Gastrocnemius medialis (tissue), 4 donors: ENCODE data around the gene RNASEH2B. TPM values are rescaled to one million over a fixed set of nuclear protein-coding genes. Genes with fewer than 3 reads are reported as not detected.
A peak's percentile ranks its signal among the peaks of the same experiment; 100 is the strongest.

ENCODE experiments used
- ATAC-seq, 2 donors: fragments of 150-250 bp; one replicate each; pipeline ENCODE4 v1.9.1; 2016
- DNase-seq, 2 donors: peaks; one replicate each; pipeline ENCODE4 v3.0.0-alpha.2; 2019
- H3K27ac ChIP-seq, 4 donors: fragments of 200-600 bp; sonication (generic); 1 replicate in 1 of 4; 2 replicates in 3 of 4; pipeline ENCODE4 v1.5.1; 2016 to 2018; ENCODE audit warnings: mild to moderate bottlenecking in 2 of 4, moderate library complexity in 1 of 4
- H3K27me3 ChIP-seq, 3 donors: fragments of 200-600 bp; sonication (generic) in 2 of 3; 1 replicate in 1 of 3; 2 replicates in 2 of 3; pipeline versions ENCODE4 v1.5.1 to v1.6.0; 2016 to 2019; ENCODE audit warnings: mild to moderate bottlenecking in 1 of 3, moderate library complexity in 1 of 3
- H3K36me3 ChIP-seq, 2 donors: fragments of 200-600 bp; sonication (generic) in 1 of 2; one replicate each; pipeline ENCODE4 v1.5.1; 2017 to 2018
- H3K4me1 ChIP-seq, 2 donors: fragments of 200-600 bp; sonication (generic) in 1 of 2; one replicate each; pipeline ENCODE4 v1.5.1; 2016 to 2017; ENCODE audit warnings: mild to moderate bottlenecking in 2 of 2
- H3K4me3 ChIP-seq, 4 donors: fragments of 200-600 bp; sonication (generic) in 3 of 4; 1 replicate in 1 of 4; 2 replicates in 3 of 4; pipeline ENCODE4 v1.5.1; 2016 to 2019; ENCODE audit warnings: mild to moderate bottlenecking in 2 of 4
- H3K9me3 ChIP-seq, 3 donors: fragments of 200-600 bp; sonication (generic) in 2 of 3; 1 replicate in 1 of 3; 2 replicates in 2 of 3; pipeline ENCODE4 v1.5.1; 2016 to 2019
- POLR2A ChIP-seq, 2 donors: fragments of 450-650 bp; IDR thresholded peaks; one replicate each; pipeline ENCODE4 v1.6.1; 2017; ENCODE audit warnings: antibody characterized with exemption in 2 of 2, mild to moderate bottlenecking in 2 of 2, moderate library complexity in 2 of 2
- in situ Hi-C, 4 donors: fragments of 200-750 bp; cut with MboI; loops; one replicate each; pipeline versions ENCODE4 v1.15.0 to v1.8.0; 2017; ENCODE audit warnings: low sequenced_read_pairs in 4 of 4
- intact Hi-C: fragments of 100-400 bp; cut with DNase I; formaldehyde crosslinking; loops from one replicate; pipeline ENCODE4 v1.15.1; 2023; ENCODE audit warnings: low total_unique reads
- total RNA-seq, 4 donors: library from RNA; depleted of rRNA; stranded (reverse); fragments of >200 nt; gene quantifications; one replicate each; pipeline versions ENCODE4 v1.1.0 to v1.2.3, GENCODE V29; 2016
- TF ChIP-seq, protein P1 (sequence below), 5 experiments: fragments of 450-650 bp in 3 of 5; fragments of 200-600 bp in 2 of 5; sonication (generic) in 2 of 5; IDR thresholded peaks in 4 of 5; conservative IDR thresholded peaks in 1 of 5; 1 replicate in 4 of 5; 2 replicates in 1 of 5; pipeline ENCODE4 v1.5.1; 2016 to 2019; ENCODE audit warnings: antibody characterized with exemption in 5 of 5, mild to moderate bottlenecking in 3 of 5, moderate library complexity in 3 of 5

The RNASEH2B gene
- total RNA-seq, 4 donors from 2014 or later, result 9.3 to 24.7 (median 11.1) TPM

DNA sequence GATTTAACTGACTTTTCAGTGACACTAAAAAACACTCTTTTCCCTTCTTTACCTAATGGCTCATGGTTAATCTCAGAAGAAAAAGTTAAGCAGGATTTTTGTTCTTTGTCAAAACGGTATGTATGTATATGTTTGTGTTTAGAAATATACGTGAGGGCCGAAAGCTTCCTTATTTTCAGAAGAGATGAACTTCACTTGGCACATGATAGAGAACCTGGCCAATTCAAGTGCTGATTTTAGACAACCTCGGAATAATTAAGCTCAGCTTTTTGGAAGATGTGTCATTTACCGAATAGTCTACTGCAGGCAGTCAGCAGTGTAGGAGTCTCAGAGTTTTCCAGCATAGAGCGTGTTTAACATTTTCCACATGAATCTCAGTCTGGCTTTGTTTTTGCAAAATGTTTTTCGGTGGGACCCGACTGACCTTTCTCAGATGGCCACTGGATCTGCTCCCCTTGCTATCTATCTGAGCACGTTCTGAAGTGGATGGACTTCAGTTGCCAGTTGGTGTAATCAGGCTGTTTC is 4.6 kb downstream of the RNASEH2B start:
- Histone ChIP-seq H3K9me3 (no peaks in the 10 kb centered on the region), H3K4me3 (no peak overlapping the region), H3K27ac (no peak overlapping the region), H3K36me3 (no peaks in the 10 kb centered on the region), H3K27me3 (no peaks in the 10 kb centered on the region), H3K4me1 (peaks cover 20 to 21% of the 10 kb centered on the region in 2 donors)
- no peak for TF ChIP-seq POLR2A (IDR thresholded peaks at IDR 0.05)
- TF ChIP-seq, protein P1, sequence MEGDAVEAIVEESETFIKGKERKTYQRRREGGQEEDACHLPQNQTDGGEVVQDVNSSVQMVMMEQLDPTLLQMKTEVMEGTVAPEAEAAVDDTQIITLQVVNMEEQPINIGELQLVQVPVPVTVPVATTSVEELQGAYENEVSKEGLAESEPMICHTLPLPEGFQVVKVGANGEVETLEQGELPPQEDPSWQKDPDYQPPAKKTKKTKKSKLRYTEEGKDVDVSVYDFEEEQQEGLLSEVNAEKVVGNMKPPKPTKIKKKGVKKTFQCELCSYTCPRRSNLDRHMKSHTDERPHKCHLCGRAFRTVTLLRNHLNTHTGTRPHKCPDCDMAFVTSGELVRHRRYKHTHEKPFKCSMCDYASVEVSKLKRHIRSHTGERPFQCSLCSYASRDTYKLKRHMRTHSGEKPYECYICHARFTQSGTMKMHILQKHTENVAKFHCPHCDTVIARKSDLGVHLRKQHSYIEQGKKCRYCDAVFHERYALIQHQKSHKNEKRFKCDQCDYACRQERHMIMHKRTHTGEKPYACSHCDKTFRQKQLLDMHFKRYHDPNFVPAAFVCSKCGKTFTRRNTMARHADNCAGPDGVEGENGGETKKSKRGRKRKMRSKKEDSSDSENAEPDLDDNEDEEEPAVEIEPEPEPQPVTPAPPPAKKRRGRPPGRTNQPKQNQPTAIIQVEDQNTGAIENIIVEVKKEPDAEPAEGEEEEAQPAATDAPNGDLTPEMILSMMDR (IDR thresholded peaks at IDR 0.05 in 4 of 5, conservative IDR thresholded peaks at IDR 0.05 in 1 of 5), result no peak
- in situ Hi-C loops, result loop anchor here in 3 of 4 donors (25.0 kb wide), 2 partner anchors 927 to 952 kb away; partner anchors contain the start of gene TRIM13 (in 2 of the 3)
- ATAC-seq (no peak), DNase-seq (no peak)
- intact Hi-C loops, result loop anchor here (5.0 kb wide), 3 partner anchors 382 to 917 kb away; partner anchors contain the start of gene TRIM13

GRCh38 chr13:50914848-50915247 is 5.3 kb downstream of the RNASEH2B start:
- H3K4me3 ChIP-seq, result no peak overlapping the region
- H3K4me1 ChIP-seq, result peaks cover 20 to 22% of the 10 kb centered on the region in 2 donors
- no peaks in the 10 kb centered on the region for H3K27me3 ChIP-seq
- H3K36me3 ChIP-seq, result no peaks in the 10 kb centered on the region
- in situ Hi-C loops, result loop anchor here in 3 of 4 donors (25.0 kb wide), 2 partner anchors 928 to 953 kb away; partner anchors contain the start of gene TRIM13 (in 2 of the 3)
- no peaks in the 10 kb centered on the region for H3K9me3 ChIP-seq
- DNase-seq (no peak), ATAC-seq (no peak)
- intact Hi-C loops, result loop anchor here (5.0 kb wide), 3 partner anchors 383 to 918 kb away; partner anchors contain the start of gene TRIM13
- H3K27ac ChIP-seq, result no peak overlapping the region
- TF ChIP-seq, protein P1 (IDR thresholded peaks at IDR 0.05 in 4 of 5, conservative IDR thresholded peaks at IDR 0.05 in 1 of 5), result no peak
- no peak for TF ChIP-seq POLR2A (IDR thresholded peaks at IDR 0.05)

DNA sequence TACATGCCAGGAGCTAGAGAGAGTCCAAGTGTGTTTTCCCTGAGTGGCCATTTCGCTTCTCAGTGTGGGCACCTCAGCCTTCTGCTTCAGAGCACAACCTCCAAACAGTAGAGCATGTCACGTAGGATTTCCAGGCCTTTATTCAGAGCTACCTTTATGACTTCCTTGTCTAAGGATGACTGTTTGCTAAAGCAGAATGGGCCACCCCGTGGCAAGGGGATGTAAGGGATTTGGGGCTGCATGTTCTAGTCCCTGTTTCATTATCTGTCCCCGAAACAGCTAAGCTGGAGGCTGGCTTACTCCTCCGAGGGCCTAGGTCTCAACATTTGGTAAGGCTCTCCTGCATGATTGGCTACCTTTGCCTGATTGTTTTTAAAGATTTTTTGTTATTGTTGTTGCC is 6.0 kb downstream of the RNASEH2B start:
- TF ChIP-seq, protein P1 (IDR thresholded peaks at IDR 0.05 in 4 of 5, conservative IDR thresholded peaks at IDR 0.05 in 1 of 5), result no peak
- no peak for TF ChIP-seq POLR2A (IDR thresholded peaks at IDR 0.05)
- in situ Hi-C loops (loop anchor here in 3 of 4 donors (25.0 kb wide), 2 partner anchors 928 to 953 kb away; partner anchors contain the start of gene TRIM13 (in 2 of the 3)), intact Hi-C loops (no loop called here)
- H3K27me3 ChIP-seq, result no peaks in the 10 kb centered on the region
- no peak for DNase-seq
- no peaks in the 10 kb centered on the region for H3K36me3 ChIP-seq
- no peaks in the 10 kb centered on the region for H3K9me3 ChIP-seq
- H3K4me1 ChIP-seq, result peaks cover 18 to 20% of the 10 kb centered on the region in 2 donors
- H3K27ac ChIP-seq, result no peak overlapping the region
- no peak overlapping the region for H3K4me3 ChIP-seq
- ATAC-seq, result no peak

DNA sequence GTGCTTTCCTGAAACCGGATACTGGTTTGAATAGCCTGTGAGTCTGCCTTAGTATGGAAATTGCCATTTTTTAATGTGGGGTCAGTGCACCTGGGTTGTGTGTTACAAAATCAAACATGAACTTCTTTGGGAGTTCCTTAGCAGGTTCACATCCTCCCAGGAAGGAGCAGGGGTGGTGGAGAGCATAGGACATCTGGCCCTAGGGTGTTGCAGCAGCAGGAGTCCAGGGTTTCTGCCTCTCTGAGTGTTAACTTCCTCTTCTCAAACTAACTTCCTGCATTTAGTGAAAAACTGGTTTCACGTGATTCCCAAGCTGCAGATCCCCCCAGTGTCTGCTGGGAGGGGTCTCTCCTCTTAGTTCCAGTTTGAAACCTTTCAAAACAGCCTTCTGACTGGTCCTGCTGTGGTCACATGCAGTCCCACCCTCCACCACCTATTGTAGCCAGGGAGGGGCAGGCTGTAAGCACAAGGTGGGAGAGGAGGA is 7.2 kb downstream of the RNASEH2B start:
- no peaks in the 10 kb centered on the region for H3K36me3 ChIP-seq
- no peaks in the 10 kb centered on the region for H3K27me3 ChIP-seq
- no peak overlapping the region for H3K4me3 ChIP-seq
- in situ Hi-C loops, result loop anchor here in 3 of 4 donors (25.0 kb wide), 2 partner anchors 929 to 954 kb away; partner anchors contain the start of gene TRIM13 (in 2 of the 3)
- H3K27ac ChIP-seq, result no peak overlapping the region
- no peak for ATAC-seq
- no peak for TF ChIP-seq POLR2A (IDR thresholded peaks at IDR 0.05)
- TF ChIP-seq, protein P1 (IDR thresholded peaks at IDR 0.05 in 4 of 5, conservative IDR thresholded peaks at IDR 0.05 in 1 of 5), result no peak
- intact Hi-C loops, result no loop called here
- H3K9me3 ChIP-seq, result no peaks in the 10 kb centered on the region
- peaks cover 8% of the 10 kb centered on the region in 2 donors for H3K4me1 ChIP-seq
- DNase-seq, result peak; percentile 11 to 28
